GM12891 (cell line): ENCODE measurements around the gene IPO9.

Source experiments
- PAX5 ChIP-seq: IDR thresholded peaks from 2 replicates; pipeline ENCODE4 v1.6.1; 2011; ENCODE audit warnings: low read length, moderate library complexity, mild to moderate bottlenecking; ENCODE audit not compliant: insufficient read depth, severe bottlenecking
- POLR2A ChIP-seq: IDR thresholded peaks from 2 replicates; pipeline ENCODE4 v1.6.1; 2011; ENCODE audit warnings: low read depth, low read length, control low read depth
- POLR2AphosphoS5 ChIP-seq: IDR thresholded peaks from 2 replicates; pipeline ENCODE4 v1.6.1; 2011; ENCODE audit warnings: low read depth, low read length, control low read depth
- POU2F2 ChIP-seq: IDR thresholded peaks from 2 replicates; pipeline ENCODE4 v1.6.1; 2011; ENCODE audit warnings: low read depth, mild to moderate bottlenecking, control low read depth, low read length, moderate library complexity
- SPI1 ChIP-seq: IDR thresholded peaks from 2 replicates; pipeline ENCODE4 v1.6.1; 2011; ENCODE audit warnings: low read depth, low read length, control low read depth
- TAF1 ChIP-seq: IDR thresholded peaks from 2 replicates; pipeline ENCODE4 v1.6.1; 2011; ENCODE audit warnings: low read depth, low read length, control low read depth

DNA sequence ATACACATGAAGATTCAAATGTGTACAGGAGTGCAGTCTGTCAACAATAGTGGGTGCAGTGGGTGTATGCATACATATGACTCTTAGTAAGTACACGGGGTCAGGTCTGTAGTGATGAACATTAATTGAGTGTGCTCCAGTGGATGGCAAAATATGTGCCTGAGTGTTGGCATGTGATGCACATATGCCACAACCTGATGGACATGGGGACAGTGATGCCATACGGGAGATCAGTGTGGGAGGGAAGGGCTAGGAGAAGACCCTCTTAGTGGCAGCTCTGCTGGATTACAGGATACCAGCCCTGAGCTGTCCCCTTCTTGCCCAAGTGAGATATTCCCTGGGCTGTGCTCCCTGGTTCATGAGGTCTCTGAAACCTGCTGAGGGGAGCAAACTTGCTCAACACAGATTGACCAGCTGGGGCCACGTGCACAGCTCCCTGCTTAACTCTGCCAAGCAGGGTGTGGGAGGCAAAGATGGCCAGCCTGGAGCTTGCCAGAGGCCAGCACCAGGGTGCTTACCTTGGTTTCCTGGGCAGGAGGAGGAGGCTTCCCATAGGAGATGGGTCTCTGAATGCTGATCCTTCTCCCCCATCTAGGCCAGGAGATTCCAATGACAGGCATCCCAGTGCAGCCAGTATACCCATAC lies 62.0 kb downstream of the IPO9 start:
- TF ChIP-seq POLR2A, result no peak
- no peak for TF ChIP-seq SPI1
- TF ChIP-seq PAX5, result no peak
- TF ChIP-seq POLR2AphosphoS5, result no peak
- TF ChIP-seq TAF1, result no peak
- TF ChIP-seq POU2F2, result no peak
